Thyroid gland (tissue), 4 donors: ENCODE results near the gene SEMA4C. TPM values are rescaled to one million over a fixed set of nuclear protein-coding genes. Genes with fewer than 3 reads are reported as not detected.

ENCODE experiments used
- DNase-seq, 2 donors: peaks; one replicate each; pipeline ENCODE4 v3.0.0-alpha.2; 2019
- H3K27ac ChIP-seq, 3 donors: fragments of 200-600 bp; sonication (generic); 1 replicate in 2 of 3; 2 replicates in 1 of 3; pipeline ENCODE4 v1.5.1; 2016 to 2019; ENCODE audit warnings: mild to moderate bottlenecking in 1 of 3, moderate library complexity in 1 of 3
- H3K27me3 ChIP-seq: fragments of 200-600 bp; sonication (generic); one replicate; pipeline ENCODE4 v1.5.1; 2019
- H3K36me3 ChIP-seq, 2 donors: fragments of 200-600 bp; sonication (generic); one replicate each; pipeline ENCODE4 v1.5.1; 2016 to 2019
- H3K4me1 ChIP-seq, 2 donors: fragments of 200-600 bp; sonication (generic); one replicate each; pipeline ENCODE4 v1.5.1; 2017 to 2019
- H3K4me3 ChIP-seq, 3 donors: fragments of 200-600 bp; sonication (generic); replicated peaks in 1 of 3; 1 replicate in 2 of 3; 2 replicates in 1 of 3; pipeline ENCODE4 v1.5.1; 2016; ENCODE audit warnings: mild to moderate bottlenecking in 1 of 3
- H3K9me3 ChIP-seq: fragments of 200-600 bp; sonication (generic); one replicate; pipeline ENCODE4 v1.5.1; 2017
- CTCF ChIP-seq, 6 experiments: fragments of 200-600 bp in 3 of 6; fragments of 450-650 bp in 3 of 6; sonication (generic) in 3 of 6; IDR thresholded peaks; one replicate each; pipeline ENCODE4 v1.5.1; 2016 to 2019; ENCODE audit warnings: antibody characterized with exemption in 6 of 6, mild to moderate bottlenecking in 2 of 6, inconsistent platforms in 1 of 6, moderate library complexity in 1 of 6
- POLR2A ChIP-seq, 2 donors: fragments of 450-650 bp; IDR thresholded peaks; one replicate each; pipeline ENCODE4 v1.6.1; 2017; ENCODE audit warnings: antibody characterized with exemption in 2 of 2, mild to moderate bottlenecking in 2 of 2, moderate library complexity in 1 of 2
- WGBS, 2 donors: methylation state at CpG; one replicate each; pipeline ENCODE4 v1.1.5; 2017; 5-methylcytosine and 5-hydroxymethylcytosine counted together
- intact Hi-C: fragments of 100-400 bp; cut with DNase I; formaldehyde crosslinking; loops from one replicate; pipeline ENCODE4 v1.15.1; 2023
- total RNA-seq, 4 donors: library from RNA; depleted of rRNA; stranded (reverse); fragments of >200 nt; gene quantifications; one replicate each; pipeline ENCODE4 v1.2.3, GENCODE V29; 2016

SEMA4C gene
- total RNA-seq, 4 donors from 2014 or later = 14.5 to 21.7 (median 19.3) TPM

DNA sequence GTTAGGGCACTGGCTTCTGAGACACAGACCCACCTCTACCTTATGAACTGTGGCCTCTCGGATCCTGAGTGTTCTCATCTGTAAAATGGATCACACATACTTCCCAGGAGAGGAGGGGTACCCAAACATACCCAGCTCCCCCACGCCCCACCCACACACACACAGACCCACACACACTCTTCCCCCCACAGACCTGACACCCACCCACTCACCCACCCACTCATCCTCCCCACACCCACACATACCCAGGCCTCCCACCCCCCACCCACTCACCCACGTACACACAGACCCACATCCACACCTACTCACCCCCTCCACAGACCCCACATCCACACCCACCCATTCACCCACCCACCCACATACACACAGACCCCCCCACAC, 24.3 kb upstream of the SEMA4C start:
- WGBS, 2 donors = 94 to 95% methylated on average over 3 of the region's 3 CpGs
- TF ChIP-seq CTCF (IDR thresholded peaks at IDR 0.05) = no peak
- TF ChIP-seq POLR2A (IDR thresholded peaks at IDR 0.05) = no peak
- H3K36me3 ChIP-seq = no peaks in the 10 kb centered on the region
- no peaks in the 10 kb centered on the region for H3K9me3 ChIP-seq
- no peak for DNase-seq
- H3K27me3 ChIP-seq = no peaks in the 10 kb centered on the region
- H3K4me1 ChIP-seq = peaks cover 8 to 45% of the 10 kb centered on the region in 2 donors
- H3K27ac ChIP-seq = no peak overlapping the region
- intact Hi-C loops = no loop called here
- no peak overlapping the region for H3K4me3 ChIP-seq

- no peak overlapping the region for H3K4me3 ChIP-seq
- no peak overlapping the region for H3K27ac ChIP-seq
- no peaks in the 10 kb centered on the region for H3K9me3 ChIP-seq
- no peaks in the 10 kb centered on the region for H3K27me3 ChIP-seq
- no peak for DNase-seq
- intact Hi-C loops = no loop called here
- WGBS, 2 donors = 94 to 100% methylated on average over 5 to 15 of the region's 16 CpGs
- no peaks in the 10 kb centered on the region for H3K36me3 ChIP-seq
- H3K4me1 ChIP-seq = peaks cover 7 to 43% of the 10 kb centered on the region in 2 donors
- no peak for TF ChIP-seq CTCF (IDR thresholded peaks at IDR 0.05)
- TF ChIP-seq POLR2A (IDR thresholded peaks at IDR 0.05) = no peak
Observed at GRCh38 chr2:96893289-96894150, 23.6 kb upstream of the SEMA4C start.

- Histone ChIP-seq H3K36me3 (no peaks in the 10 kb centered on the region), H3K9me3 (no peaks in the 10 kb centered on the region), H3K4me1 (peaks cover 9 to 44% of the 10 kb centered on the region in 2 donors), H3K27me3 (no peaks in the 10 kb centered on the region), H3K4me3 (no peak overlapping the region), H3K27ac (no peak overlapping the region)
- no peak for DNase-seq
- TF ChIP-seq POLR2A (IDR thresholded peaks at IDR 0.05) (no peak), CTCF (IDR thresholded peaks at IDR 0.05) (no peak)
- 74 to 77% methylated on average over 8 to 11 of the region's 11 CpGs for WGBS, 2 donors
- intact Hi-C loops = no loop called here
Observed at GRCh38 chr2:96891591-96892333, 21.9 kb upstream of the SEMA4C start.

DNA sequence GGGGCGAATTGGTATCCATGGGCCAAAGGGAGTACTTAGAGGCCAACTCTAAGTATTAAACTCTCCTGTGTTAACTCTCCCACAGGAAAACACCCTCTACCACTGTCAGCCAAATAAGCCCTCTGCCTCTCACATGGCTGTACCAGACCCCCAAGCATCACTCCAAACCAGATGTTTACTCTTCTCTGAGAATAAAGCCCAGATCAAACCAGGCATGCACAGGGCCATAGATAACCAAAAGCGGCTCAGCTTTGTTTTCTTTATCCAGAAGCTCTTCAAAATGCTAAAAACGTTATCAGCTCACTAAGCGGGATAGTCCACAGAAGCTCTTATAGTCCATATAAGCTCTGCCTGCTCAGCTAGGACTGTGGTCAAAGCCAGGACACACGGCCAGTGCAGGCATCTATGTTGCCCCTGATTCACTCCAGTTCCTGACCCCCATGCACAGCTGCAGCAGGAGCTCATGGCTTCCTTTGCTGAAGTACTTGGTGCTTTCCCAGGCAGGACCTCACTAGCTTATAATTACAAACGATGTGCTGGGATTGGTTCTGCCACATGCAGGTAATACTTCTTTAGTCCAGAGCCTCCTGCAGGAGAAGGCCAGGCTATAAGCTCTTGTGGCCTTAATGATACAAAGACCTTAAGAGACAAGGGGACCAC, 21.0 kb upstream of the SEMA4C start:
- no peak for DNase-seq
- H3K27me3 ChIP-seq = no peaks in the 10 kb centered on the region
- no peak for TF ChIP-seq POLR2A (IDR thresholded peaks at IDR 0.05)
- no peak for TF ChIP-seq CTCF (IDR thresholded peaks at IDR 0.05)
- no peak overlapping the region for H3K4me3 ChIP-seq
- no peaks in the 10 kb centered on the region for H3K36me3 ChIP-seq
- WGBS, 2 donors = 41 to 59% methylated on average over 6 of the region's 6 CpGs
- H3K9me3 ChIP-seq = no peaks in the 10 kb centered on the region
- intact Hi-C loops = no loop called here
- H3K27ac ChIP-seq = no peak overlapping the region
- H3K4me1 ChIP-seq = peaks cover 9 to 41% of the 10 kb centered on the region in 2 donors
